Omental fat pad (tissue), 4 donors: ENCODE results near the gene TRIM65. TPM values are rescaled to one million over a fixed set of nuclear protein-coding genes. Genes with fewer than 3 reads are reported as not detected.

ENCODE experiments used
- ATAC-seq: fragments of 150-250 bp; one replicate; pipeline ENCODE4 v1.9.1; 2016; ENCODE audit warnings: mild to moderate bottlenecking, moderate library complexity; ENCODE audit not compliant: low FRiP score
- DNase-seq: peaks from one replicate; pipeline ENCODE4 v3.0.0-alpha.2; 2019; ENCODE audit warnings: low spot score
- total RNA-seq, 4 donors: library from RNA; depleted of rRNA; stranded (reverse); fragments of >200 nt; gene quantifications; one replicate each; pipeline ENCODE4 v1.1.0, GENCODE V29; 2016
- TF ChIP-seq, protein P1 (sequence below), 3 donors: fragments of 450-650 bp; IDR thresholded peaks; one replicate each; pipeline ENCODE4 v1.5.1; 2016 to 2017; ENCODE audit warnings: antibody characterized with exemption in 3 of 3, mild to moderate bottlenecking in 3 of 3, moderate library complexity in 2 of 3

Gene TRIM65
- total RNA-seq, 4 donors from 2014 or later: 10.0 to 37.4 (median 16.2) TPM

DNA sequence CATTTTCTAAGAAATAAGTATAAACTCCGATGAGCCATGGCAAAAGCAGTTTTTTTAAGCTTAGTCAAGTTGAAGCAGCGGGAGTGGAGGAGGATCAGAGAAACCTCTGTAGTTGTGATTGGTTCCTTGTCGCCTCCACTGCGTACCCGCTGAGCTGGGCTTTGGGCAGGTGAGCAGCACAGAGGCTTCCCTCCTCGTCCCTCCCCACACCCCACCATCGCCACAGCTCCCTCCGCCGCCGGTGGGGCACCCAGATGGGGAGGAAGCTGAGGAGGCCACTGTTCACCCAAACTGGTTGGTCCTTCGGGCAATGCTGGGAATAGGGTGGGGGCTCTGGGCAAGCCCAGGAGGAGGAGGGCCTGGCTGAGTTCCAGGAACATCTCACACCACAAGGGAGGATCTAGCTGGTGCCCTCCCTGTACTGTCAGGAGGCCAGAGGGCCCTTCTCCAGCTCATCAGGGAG, 13.1 kb upstream of the TRIM65 start:
- ATAC-seq: peak; percentile 90
- TF ChIP-seq, protein P1, sequence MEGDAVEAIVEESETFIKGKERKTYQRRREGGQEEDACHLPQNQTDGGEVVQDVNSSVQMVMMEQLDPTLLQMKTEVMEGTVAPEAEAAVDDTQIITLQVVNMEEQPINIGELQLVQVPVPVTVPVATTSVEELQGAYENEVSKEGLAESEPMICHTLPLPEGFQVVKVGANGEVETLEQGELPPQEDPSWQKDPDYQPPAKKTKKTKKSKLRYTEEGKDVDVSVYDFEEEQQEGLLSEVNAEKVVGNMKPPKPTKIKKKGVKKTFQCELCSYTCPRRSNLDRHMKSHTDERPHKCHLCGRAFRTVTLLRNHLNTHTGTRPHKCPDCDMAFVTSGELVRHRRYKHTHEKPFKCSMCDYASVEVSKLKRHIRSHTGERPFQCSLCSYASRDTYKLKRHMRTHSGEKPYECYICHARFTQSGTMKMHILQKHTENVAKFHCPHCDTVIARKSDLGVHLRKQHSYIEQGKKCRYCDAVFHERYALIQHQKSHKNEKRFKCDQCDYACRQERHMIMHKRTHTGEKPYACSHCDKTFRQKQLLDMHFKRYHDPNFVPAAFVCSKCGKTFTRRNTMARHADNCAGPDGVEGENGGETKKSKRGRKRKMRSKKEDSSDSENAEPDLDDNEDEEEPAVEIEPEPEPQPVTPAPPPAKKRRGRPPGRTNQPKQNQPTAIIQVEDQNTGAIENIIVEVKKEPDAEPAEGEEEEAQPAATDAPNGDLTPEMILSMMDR (IDR thresholded peaks at IDR 0.05): no peak
- DNase-seq: peak; percentile 53

DNA sequence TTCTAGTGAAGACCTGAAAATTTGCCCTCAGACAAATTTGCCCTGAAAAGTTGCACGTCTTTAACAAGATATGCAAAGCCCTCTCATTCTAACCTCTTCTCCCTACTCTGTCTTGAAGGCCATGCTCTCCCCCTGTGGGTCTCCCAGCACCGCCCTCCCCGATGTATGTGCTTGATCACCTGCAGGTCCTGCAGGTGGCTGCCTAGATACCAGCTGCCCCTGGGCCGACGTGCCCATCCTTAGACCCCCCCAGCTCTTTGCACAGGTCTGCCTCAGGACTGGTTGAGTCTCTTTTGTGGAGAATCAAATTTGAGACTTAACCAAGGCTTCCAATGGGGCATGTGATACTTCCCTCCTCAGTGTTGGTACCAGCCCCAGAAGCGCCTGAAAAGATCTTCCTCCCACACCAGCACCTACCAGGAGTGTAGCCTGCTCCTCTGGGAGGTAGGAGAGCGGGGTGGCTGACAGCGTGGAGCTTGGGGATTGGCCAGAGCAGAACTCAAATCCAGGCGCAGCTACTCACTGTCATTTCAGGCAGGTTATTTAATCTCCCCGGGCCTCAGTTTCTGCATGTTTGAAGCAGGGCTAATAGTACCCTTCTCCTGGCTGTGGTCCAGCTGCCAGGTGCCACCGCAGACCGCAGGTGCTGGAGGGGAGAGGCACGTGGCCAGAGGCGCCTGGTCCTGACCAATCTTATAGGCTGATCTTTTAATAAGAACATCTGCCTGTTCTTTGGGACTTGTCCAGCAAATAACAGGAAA, 12.5 kb upstream of the TRIM65 start:
- DNase-seq: no peak
- TF ChIP-seq, protein P1 (IDR thresholded peaks at IDR 0.05): no peak
- ATAC-seq: no peak

DNA sequence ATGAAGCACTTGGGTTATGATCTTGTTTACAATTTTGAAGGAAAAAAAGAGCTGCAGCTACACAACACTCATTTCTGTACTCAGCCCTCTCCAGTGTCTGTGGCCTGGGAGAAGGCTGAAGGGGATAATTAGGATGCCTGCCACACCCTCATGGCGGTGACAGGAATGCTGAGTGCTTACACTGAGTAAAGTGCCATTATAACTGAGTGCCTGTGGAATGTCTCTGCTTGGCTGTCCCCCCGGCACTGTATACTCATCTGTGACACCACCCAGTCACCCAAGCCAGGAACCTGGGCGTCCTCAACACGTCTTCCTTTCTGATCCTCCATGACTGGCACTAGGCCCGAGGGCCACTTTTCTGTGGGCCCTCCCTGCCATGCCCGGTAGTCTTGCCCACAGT, 11.4 kb upstream of the TRIM65 start:
- ATAC-seq: no peak
- no peak for DNase-seq
- TF ChIP-seq, protein P1 (IDR thresholded peaks at IDR 0.05): no peak

DNA sequence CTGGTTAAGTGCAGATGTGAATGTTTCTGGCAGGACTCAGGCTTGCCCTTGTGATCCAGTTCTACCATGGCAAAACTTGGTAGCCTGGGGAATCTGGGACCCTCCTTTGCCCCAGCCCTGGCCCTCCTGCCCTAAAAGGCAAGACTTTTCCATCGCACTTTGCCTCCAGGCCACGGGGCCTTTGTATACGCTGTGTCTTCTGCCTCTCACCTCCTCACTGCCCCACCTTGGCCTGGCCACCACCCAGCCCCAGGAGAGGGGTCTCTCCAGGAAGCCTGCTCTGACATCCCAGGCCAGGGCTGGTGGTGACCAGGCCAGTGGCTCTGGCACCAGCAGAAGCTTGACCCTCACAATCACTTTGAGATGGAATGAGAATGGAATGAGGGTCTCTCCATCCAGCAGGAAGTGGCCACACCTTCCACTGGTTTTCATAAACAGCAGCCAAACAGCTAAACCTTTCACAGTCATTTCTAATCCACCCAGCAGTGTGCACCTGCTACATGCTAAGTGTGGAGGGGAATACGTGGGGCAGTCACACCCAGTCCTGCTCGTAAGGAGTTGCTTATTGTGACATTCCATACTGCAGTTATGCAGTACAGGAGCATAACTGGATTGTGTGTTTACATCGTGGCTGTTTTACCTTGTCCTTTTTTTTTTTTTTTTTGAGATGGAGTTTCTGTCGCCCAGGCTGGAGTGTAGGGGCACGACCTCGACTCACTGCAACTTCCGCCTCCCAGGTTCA, 9.6 kb upstream of the TRIM65 start:
- ATAC-seq (no peak), DNase-seq (no peak)
- TF ChIP-seq, protein P1 (IDR thresholded peaks at IDR 0.05): no peak

DNA sequence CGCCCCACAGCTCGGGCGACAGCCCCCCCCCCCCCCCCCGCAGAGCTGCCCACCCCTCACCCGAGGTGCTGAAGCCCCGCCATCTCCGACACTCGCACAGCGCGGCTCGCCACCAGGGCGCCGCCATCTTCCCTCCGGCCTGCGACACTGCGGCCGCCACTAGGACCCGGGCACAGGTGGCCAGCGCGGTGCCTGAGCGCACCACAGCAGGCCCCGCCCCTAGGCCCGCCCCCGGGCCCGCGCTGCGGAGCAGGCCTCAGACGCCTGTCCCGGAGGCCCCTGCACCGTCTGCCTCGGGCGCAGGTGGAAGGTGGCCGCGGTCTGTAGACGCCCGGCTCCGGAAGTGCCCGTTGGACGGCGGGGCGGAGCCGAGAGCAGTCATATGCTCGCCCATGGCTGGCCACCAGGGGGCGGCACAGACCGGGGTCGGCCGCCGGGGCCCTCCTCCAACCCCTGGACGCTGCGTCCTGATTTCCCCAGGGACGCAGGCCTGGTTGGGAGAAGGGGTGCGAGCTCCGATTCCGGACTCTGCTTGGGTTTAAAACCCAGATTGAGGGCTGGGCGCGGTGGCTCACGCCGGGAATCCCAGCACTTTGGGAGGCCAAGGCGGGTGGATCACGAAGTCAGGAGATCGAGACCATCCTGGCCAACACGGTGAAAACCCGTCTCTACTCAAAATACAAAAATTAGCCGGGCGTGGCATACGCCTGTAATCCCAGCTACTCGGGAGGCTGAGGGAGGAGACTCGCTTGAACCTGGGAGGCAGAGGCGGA, 8.2 kb upstream of the TRIM65 start, which contains the start of gene MRPL38:
Gene MRPL38, minus strand, starts transcription at position 136 of the 773 bp plus-strand sequence. Its CDS starts 9 bp downstream, at position 127.
- peak; percentile 79 for DNase-seq
- peak; percentile 95 for ATAC-seq
- TF ChIP-seq, protein P1 (IDR thresholded peaks at IDR 0.05): peak in 2 of 3 donors; percentile 95 to 99

DNA sequence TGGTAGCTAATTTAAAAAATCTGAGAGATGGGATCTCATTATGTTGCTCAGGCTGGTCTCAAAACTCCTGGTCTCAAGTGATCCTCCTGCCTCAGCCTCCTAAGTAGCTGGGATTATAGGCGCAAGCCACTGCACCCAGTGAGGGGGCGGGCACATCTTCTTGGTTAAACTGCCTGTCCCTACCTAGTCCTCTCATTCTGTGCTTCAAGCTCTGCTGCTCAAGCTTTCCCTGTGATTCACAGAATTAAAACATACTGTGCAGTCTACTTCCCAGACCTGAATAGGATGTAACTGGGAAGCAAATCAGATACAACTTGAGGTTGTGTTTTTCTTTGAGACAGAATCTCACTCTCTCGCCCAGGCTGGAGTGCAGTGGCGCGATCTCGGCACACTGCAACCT, 5.7 kb upstream of the TRIM65 start:
- TF ChIP-seq, protein P1 (IDR thresholded peaks at IDR 0.05): no peak
- no peak for ATAC-seq
- DNase-seq: no peak
